HG02642 (cell line): ENCODE measurements around the gene PAOX.

Experiments
- ATAC-seq: cut with Tn5 transposase; IDR thresholded peaks from one replicate; pipeline ENCODE4 v1.9.1; 2021; ENCODE audit warnings: mild to moderate bottlenecking; ENCODE audit not compliant: unreplicated experiment, poor library complexity

PAOX gene

DNA sequence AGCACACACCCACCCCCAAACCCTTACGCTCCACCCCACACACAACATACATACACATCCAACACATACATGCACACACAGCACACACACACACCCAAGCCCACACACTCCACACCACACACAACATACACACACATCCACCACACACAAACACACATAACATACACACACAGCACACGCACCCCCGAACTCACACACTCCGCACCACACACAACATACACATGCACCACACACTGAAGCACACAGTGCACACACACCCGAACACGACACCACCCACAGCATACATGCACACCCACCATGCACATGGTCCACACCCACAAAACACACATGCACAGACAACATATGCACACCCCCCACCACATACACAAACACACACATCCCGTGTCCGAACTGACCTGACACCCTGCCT is 29.9 kb upstream of the PAOX start:
- no peak for ATAC-seq

DNA sequence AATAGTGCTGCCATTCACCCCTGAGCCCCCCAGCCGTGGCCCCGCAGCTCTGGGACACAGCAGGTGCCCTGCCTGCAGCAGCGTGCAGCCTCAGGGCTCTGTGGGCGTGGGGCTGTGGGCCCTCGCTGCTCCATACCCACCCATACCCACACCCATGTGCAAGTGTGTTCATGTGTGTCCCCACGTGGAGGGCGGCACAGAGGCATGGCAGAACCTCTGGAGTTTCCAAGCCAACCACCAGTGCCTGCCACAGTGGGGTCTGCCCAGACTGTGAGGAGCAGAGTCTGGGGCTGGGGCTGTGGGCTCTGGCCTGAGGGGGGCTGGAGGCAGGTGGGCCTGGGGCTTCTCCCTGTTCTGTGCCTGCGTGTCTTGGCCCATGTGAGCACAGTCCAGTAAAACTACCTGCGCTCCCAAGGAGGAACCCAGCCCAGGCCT is 29.5 kb upstream of the PAOX start:
- no peak for ATAC-seq

DNA sequence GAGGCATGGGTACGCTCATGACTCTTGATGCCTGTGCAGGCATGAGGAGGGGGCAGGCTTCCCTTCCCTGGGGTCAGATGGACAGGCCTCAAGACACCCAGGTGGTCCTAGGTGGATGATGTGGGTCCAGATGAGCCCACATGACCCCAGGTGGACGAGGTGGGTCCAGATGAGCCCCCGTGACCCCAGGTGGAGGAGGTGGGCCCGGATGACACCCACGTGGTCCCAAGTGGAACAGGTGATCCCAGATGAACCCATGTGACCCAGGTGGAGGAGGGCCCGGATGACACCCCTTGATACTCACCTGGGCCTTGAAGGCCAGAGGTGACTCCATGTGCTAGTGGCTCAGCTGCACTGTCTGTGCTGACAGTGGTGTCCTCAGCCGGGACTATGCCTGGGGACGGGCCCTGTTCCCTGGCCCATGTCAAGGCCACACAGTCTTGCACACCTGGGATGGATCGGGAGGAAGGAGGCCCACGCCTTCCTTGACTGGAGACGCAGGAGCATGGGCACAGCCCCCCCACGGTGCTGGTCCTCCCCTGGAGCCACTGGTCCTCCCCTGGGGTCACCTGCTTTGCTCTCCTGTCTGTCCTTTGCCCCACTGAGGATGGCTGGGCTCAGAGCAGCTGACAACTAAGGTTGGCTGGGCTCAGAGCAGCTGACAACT is 28.6 kb upstream of the PAOX start:
- ATAC-seq, result no peak

DNA sequence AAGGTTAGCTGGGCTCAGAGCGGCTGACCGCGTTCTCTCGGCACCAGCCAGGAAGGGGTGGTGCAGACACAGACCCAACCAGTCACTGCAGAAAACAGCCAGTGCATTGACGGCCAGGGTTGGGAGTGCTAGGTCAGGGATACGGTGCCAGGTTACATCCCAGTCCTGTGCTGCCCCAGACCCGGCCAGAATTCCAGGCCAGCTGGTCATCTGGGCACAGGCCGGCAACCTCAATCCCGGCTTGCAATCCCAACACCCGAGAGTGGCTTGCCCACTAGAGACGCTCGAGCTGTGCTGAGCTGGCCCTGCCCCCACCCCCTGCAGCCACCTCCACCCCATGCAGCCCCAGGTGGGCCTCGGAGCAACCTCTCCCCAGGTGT is 28.1 kb upstream of the PAOX start:
- ATAC-seq, result no peak

DNA sequence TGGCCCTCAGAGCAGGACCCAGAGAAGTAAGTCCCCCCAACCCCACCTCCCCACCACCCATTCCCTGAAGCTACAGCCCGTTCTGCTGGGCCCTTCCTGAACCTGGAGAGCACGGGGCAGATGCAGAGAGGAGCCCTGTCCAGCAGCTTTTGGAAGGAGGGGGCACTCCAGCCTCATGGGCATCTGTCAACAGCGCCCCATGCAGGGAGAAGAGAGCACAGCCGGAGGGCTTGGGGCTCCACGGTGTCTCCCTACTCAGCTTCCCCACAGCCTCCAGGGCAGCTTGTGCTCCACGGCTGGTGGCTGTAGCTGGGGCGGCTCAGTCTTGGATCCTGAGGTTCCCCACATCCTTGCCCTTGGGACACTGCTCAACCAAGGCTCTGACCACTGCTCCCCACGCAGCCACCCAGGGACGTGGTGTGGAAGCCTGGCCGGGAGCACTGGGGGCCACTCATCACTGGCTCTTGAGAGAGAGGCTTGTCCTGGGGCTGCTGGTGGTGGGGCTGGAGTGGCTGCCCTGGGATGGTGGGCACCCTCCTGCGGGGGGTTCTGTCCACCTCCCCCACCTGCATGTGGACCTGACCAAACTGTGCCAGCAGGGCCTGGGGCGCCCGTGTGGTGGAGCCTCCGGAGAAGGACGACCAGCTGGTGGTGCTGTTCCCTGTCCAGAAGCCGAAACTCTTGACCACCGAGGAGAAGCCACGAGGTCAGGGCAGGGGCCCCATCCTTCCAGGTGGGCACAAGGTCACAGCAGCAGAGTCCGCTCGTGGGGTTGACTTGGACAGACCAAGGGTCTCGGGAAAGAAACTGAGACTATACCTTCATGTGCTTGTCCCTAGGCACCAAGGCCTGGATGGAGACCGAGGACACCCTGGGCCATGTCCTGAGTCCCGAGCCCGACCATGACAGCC is 27.4 kb upstream of the PAOX start:
- no peak for ATAC-seq

DNA sequence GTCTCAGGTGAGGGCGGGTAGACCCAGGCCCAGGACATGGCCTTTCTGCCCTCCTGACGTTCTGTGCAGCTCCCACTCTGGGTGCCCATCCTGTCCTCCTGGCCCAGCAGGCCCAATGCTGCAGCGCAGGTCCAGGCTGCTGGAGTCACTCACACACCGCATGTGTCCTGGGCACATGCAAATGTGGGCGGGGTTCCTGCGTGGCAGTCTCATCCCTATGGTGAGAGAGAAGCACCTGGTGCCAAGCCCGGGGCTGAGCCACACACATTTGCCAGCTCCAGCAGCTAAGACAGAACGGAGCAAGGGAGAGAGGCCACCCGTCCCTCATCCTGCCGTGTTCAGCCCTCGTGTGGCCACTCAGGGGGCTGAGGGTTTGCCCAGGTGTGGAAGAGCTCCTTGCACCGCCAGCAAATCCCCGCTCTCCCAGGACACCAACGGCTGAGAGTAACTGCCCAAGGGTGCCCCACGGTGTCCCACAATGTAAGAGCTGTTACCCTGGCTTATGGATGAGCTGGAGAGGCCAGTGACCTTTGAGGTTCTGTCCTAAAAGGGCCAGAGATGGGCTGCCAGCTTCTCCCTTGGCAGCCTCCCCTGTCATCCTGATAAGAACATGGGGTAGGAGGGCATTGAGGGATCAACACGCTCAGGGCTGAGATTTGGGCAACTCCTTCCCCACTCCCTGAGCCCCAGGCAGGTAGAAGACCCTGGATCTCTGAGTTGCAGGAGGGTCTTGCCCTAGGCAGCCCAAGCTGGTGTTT is 25.7 kb upstream of the PAOX start:
- no peak for ATAC-seq

DNA sequence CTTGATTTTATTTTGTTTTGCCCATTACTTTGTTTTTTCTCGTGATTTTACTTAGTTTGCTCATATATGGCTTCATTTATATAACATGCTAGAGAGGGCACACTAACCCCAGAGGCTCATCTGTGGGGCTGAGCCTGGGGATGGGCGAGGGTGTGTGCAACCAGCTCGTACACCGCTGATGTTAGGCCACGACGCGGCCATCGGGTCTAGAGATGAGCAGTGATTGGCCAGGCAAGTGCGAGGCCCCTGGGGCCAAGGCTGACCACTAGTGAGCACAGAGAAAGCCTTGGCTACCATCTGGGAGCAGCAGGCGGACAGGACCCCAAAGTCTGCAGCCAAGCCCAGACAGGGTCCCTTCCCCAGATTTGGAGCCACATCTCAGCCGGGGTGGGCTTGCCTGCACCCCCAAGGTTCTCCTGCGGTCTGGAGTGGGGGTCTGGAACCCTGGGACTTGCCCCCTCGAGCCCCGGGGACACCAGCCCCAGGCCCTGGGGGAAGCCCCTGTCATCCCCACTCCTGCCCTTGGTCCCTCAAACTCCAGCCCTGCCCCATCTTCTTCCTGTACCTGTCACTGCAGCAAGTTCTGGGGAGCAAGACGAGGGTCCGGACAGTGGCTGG is 25.0 kb upstream of the PAOX start:
- ATAC-seq, result no peak

DNA sequence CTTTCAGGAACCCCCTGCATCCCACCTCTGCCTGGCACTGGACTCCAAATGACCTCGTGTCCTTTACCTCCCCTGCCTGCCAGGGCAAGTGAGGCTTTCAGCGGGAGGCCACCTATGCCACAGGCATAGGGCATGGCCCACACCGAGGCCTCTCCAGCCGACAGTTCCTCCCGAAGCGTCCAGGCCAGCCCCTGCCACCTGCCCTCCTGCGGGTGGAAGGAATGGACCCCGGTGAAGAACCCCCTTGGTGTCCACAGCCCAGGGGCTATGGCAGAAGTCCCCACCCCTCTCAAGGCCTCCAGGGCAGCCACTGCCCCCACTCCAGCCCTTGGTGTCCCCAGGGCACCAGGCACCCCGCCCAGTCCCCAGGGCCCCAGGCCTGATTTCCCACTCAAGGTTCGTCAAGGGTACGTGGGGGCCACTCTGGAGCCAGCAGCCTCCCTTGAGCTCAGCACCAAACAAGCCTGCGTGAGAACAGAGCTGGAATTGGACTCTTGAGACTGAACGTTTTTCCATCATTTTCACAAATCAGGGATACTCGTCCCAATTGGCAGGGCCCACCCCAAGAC is 24.3 kb upstream of the PAOX start:
- ATAC-seq, result no peak

DNA sequence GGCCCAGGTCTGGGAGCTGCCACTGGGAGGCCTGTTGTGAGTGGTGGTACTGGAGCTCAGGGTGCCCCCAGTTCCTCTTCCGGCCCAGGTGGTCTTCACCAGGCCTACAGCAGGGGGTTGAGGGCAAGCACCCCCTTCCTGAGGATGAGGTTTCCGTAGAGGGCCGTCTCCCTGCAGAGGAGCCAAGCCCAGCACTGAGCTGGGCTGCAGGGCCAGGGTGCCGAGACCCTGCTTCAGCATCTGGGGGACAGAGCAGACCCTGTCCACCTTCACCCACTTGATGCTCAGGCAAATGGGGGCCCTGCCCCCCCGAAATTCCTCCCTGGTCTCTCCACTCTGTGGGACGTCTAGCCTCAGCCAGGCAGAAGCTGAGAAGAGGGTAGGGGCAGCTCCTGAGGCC is 23.8 kb upstream of the PAOX start:
- no peak for ATAC-seq

DNA sequence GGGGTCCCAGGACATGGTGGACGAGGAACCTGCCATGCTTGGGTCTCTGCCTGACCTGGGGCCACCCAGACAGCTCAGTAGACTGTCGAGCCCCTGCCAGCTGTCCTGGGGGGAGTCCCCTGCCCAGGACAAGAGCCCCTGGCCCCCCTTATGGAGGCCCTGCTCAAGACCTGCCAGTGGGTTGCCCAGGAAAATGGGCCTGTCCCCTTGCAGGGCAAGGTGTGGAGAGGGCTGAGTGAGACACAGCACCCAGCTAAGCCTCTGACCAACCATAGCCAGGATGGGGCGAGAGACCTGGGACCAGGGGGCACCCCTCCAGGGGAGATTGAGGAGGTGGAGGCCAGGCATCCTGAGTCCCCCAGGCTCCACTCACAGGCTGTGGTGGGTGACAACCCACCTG is 23.1 kb upstream of the PAOX start:
- no peak for ATAC-seq

DNA sequence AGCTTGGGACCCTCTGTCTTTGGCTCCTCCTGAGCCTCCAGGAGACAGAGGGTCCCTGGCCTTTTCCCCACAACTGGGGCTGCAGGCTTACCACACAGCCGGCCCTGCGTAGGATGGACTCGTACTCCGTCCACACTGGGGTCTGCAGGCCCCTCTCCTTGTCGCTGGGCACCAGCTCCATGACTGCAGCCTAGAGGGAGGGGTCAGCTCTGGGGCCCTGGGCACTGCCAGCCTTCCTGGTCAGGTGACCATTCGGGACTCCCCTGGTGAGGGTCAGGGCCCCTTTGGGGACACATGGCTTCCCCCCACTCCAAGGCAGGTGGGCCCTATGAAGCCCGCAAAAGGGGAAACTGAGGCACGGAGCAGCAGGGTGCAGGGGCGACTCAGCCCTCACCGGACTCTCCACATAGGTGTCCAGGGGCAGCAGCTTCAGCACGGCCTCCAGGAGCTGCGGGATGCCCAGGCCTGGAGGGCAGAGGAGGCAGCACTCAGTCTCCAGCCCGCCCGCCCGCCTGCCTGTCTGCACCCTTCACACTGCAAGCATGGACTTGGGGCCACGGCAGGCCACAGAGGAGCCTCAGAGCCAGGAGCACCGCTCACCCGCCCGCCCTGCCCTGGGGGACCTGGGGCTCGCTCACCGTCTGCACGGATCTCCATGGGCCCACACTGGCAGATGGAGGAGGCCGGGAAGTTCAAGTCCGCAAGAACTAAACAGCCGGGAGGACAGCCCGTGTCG is 22.3 kb upstream of the PAOX start:
- no peak for ATAC-seq

DNA sequence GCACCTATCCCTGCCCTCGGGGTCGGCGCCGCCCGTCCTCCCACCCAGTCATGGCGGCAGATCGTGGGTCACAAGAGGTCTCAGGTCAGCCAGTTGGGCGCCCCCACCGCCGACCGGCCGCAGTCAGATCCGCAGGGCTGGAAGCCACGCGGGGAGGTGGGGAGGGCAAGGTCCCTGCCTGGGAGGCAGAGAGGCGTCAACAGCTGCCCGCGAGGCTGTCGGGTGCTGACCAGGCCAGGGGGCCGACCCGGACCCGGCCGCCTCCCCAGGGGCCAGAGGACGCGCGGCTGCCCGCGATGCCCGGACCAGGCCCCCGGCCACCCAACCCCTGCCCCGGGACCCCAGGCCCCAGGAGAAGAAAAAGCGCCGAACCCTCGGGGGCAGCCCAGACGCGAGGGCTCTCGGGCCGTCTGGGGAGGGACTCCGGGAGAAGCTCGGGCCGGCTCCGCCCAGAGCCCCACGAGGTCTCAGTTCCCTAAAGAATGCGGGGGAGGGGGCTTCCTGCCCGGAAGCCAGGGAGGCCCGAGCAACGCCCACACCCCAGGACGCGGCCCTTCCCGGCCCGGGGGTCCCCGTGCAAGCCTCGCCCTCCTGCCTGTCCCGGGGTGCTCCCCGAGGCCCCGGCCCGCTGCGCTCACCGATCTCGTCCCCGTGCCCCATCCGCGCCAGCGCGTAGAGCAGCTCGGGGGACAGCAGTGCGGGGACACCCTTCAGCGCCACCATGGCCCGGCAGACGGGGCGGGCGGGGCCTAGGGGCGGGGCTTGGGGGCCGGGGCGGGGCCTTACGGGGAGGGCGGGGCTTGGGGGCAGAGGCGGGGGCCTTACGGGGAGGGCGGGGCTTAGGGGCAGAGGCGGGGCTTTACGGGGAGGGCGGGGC is 21.5 kb upstream of the PAOX start, which contains the start of gene FUOM:
Gene FUOM, minus strand, starts transcription at position 735 of the 877 bp plus-strand sequence. Its CDS starts 12 bp downstream, at position 723.
- peak; percentile 73 for ATAC-seq

DNA sequence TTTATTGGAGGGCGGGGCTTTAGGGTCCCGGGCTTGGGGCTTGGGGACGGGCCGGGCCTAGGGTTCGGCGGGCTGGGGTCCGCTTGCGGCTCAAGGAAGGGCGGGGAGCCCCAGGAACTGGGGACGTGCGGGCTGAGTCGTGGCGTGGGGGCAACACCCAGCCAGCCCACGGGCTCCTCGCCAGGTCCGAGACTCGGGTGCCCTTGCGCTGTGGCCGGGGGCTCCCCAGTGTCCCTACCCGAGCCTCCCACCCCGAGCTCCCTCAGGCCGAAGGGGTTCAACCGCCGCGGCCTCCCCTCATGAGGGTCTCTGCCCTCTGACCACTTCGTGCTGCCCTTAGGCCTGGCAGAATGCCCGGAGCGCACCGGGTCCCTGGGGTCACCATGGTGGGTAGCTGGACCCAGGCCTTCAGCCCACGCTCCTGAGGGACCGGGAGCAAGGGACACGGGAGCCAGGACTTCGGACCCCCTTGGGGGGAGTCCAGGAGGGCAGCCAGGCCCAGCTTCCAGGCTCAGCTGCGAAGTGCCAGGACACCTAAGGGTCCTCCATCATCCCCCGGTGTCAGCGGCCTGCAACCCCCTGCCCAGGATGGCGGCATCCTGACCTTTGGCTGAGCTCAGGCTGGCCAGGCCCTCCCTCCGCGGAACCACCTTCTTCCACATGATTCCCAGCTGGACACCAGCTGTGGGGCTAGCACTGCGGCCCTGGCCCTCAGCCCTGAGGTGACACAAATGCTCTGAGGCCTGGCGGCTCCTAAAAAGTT is 20.7 kb upstream of the PAOX start:
- no peak for ATAC-seq

DNA sequence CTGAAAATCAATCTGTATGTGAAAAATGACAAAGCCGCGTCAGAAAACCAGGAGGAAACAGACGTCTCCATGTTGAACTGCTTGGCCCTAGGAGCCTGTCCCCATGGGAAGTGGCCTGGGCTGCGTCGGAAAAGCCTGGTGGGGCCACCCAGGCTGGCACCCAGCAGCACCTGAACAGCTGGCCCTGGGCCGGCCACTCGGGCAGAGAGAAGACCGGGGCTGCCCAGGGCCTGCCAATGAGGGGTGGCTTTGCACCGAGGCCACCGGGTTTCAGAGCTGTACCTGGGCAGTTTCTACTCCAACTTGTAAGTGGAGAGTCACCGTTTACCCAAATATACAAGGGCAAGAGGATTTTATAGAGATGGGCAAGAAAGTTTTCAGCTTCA is 20.1 kb upstream of the PAOX start:
- no peak for ATAC-seq

DNA sequence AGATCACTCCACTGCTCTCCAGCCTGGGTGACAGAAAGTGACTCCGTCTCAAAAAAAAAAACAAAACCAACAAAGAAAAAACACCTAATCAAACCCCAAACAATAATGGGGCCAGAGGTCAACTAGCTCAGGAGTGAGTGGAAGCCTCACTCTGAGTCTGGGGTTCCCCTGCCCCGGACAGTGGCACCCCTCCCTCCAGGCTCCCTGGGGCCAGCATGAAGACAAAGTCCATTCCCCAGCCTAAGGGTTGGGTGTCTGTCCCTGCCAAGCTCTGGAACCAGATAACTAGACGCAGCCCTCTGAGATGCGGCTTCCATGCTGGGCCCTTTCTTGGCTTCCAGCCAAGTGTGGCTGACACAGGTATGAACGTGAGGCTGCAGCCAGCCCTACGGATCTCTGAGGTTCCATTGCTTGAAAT is 19.5 kb upstream of the PAOX start:
- ATAC-seq, result no peak

DNA sequence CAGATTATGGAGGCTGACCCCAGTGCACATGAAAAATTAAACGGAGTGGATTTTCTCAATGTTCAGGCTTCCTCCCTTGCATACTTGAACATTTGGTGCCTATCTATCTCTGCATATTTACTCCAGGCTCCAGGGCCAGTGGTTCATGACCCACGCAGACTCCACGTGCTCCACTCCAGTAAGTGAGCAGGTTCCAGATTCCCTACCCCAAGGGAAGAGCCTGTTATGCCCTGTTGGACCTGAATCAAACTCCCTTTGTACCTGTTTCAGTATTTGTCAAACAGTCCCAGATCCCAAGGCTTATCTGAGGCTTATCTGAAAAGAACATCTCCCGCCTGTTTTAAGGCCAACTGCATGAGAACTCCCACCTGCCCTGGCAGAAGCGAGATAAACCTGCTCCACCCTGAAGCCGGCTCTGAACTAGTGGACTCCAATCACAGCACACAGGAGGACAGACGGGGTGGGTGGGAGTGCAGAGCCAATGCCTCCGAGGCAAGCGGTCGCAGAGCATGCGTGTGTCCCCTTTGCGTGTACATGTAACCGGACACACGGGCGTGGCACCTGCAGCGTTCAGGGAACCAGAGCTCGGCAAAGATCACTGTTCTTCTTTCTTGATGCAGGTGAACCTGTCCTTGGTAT is 19.0 kb upstream of the PAOX start:
- ATAC-seq, result no peak

DNA sequence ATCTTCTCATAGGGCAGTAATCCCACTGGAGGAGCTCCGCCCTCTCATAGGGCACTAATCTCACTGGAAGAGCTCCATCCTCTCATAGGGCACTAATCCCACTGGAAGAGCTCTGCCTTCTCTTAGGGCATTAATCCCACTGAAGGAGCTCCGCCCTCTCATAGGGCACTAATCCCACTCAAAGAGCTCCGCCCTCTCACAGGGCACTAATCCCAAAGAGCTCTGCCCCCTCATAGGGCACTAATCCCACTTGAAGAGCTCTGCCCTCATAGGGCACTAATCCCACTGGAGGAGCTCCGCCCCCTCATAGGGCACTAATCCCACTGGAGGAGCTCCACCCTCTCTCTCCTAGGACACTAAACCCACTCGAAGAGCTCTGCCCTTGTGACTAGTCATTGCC is 17.8 kb upstream of the PAOX start:
- no peak for ATAC-seq
